ENCODE data around the gene HOXB9. TPM values are rescaled to one million over a fixed set of nuclear protein-coding genes. Genes with fewer than 3 reads are reported as not detected.

HOXB9 gene
- total RNA-seq (2014; rRNA removed; shearing (Covaris generic)) (not detected in 2 replicates), polyA plus RNA-seq (2016; fragmentation: Nextera tagmentation; extraction: Ambion mirVana) (not detected in 2 replicates)
- long read RNA-seq, result 0 reads

DNA sequence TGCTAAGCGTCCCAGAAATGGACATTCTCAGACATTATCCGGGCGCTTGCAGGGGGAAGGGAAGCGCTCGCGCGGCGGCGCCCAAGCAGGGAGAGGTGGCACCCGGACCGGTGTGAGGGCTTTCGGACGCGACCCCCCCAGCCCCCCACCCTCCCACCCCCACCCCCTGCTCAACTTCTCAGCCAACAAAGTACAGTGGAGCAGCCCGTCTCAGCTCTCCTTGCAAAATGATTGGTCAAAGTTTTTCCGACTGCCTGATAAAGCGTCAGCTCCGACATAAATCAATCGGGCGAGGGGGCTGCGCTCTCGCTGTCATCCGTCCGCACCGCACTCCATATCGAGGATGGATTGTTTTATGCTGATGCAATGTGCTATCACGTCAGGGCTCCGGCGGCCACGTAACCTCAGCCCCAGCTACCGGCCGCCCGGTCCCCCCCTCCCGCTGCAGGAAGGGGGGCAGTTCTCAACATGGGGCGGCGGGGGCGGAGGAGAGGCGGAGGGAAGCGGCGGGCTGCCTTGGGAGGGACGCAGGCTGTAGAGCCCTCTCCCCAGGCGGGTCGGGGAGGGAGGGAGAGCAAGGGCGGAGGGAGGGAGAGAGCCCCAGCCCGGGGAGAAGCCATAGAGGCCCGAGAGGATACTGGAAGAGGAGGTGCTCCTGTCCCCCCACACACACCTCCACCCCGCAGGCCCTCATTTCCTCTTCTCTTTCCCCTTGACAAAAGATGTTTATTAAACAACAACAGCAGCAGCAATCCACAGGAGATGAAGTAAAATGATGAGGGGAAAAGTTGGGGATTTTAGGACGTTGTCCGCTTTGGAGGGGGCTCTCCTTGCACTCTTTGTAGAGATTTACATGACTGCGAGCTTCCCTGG lies at the start of gene HOXB9:
HOXB9 (minus strand) TSS at position 114 of the 873 bp plus-strand sequence; CDS start at position 25, 89 bp downstream.
- H3K4me3 Mint-ChIP-seq, result peak within 1 kb of the TSS; percentile 59
- H3K4me1 ChIP-seq (ENCODE audit: insufficient read depth), result peaks cover 17% of the 10 kb centered on the region
- H3K9me2 ChIP-seq (ENCODE audit: insufficient read depth), result no peaks in the 10 kb centered on the region
- peaks cover 4% of the 10 kb centered on the region; the same call in 2 of the 3 replicates for H3K9me3 Mint-ChIP-seq
- H2AFZ ChIP-seq, result no peak within 1 kb of the TSS; the same call in 1 of the 2 replicates
- H3K36me3 ChIP-seq (ENCODE audit: insufficient read depth), result no peaks in the 10 kb centered on the region
- H3K4me1 Mint-ChIP-seq, result peaks cover 8% of the 10 kb centered on the region
- H3K27me3 ChIP-seq (ENCODE audit: insufficient read depth), result peaks cover 100% of the 10 kb centered on the region
- H4K20me1 ChIP-seq (replicated peaks; ENCODE audit: insufficient read depth), result peaks cover 61% of the 10 kb centered on the region
- TF ChIP-seq, protein P1, sequence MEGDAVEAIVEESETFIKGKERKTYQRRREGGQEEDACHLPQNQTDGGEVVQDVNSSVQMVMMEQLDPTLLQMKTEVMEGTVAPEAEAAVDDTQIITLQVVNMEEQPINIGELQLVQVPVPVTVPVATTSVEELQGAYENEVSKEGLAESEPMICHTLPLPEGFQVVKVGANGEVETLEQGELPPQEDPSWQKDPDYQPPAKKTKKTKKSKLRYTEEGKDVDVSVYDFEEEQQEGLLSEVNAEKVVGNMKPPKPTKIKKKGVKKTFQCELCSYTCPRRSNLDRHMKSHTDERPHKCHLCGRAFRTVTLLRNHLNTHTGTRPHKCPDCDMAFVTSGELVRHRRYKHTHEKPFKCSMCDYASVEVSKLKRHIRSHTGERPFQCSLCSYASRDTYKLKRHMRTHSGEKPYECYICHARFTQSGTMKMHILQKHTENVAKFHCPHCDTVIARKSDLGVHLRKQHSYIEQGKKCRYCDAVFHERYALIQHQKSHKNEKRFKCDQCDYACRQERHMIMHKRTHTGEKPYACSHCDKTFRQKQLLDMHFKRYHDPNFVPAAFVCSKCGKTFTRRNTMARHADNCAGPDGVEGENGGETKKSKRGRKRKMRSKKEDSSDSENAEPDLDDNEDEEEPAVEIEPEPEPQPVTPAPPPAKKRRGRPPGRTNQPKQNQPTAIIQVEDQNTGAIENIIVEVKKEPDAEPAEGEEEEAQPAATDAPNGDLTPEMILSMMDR (conservative IDR thresholded peaks at IDR 0.05; ENCODE audit: low read depth in 2 of 2), result no peak
- TF ChIP-seq POLR2AphosphoS5 (IDR thresholded peaks at IDR 0.05; ENCODE audit: low read depth), result peak; percentile 18; the same call in 1 of the 2 replicates
- TF ChIP-seq CREB1 (CRISPR knock-in tag; IDR thresholded peaks at IDR 0.05; ENCODE audit: low read depth), result no peak
- H3K4me3 ChIP-seq, result peak within 1 kb of the TSS; percentile 51
- DNase-seq (ENCODE audit: low spot score) (peak; percentile 73), ATAC-seq (peak; percentile 46)
- peaks cover 3% of the 10 kb centered on the region; the same call in 2 of the 3 replicates for H3K36me3 Mint-ChIP-seq (ENCODE audit: low read depth)
- H3F3A ChIP-seq (replicated peaks; ENCODE audit: low read depth), result peaks cover 41% of the 10 kb centered on the region
- peaks cover 97% of the 10 kb centered on the region for H3K27me3 Mint-ChIP-seq (ENCODE audit: insufficient read depth, low read depth, poor library complexity)
- peak within 1 kb of the TSS; percentile 80 for H3K4me2 ChIP-seq
- H3K79me2 ChIP-seq (replicated peaks; ENCODE audit: insufficient read depth), result no peaks in the 10 kb centered on the region
- H3K27ac Mint-ChIP-seq, result no peak within 1 kb of the TSS
- no peak within 1 kb of the TSS for H3K27ac ChIP-seq (ENCODE audit: low read depth)

- Mint-ChIP-seq H3K9me3 (no peaks in the 10 kb centered on the region), H3K4me1 (peaks cover 6% of the 10 kb centered on the region; the same call in 1 of the 3 replicates), H3K27ac (no peak overlapping the region), H3K27me3 (ENCODE audit: insufficient read depth, low read depth, poor library complexity) (peaks cover 32% of the 10 kb centered on the region), H3K4me3 (no peak overlapping the region), H3K36me3 (ENCODE audit: low read depth) (no peaks in the 10 kb centered on the region)
- H3K4me3 ChIP-seq, result peak overlapping the region; percentile 40; the same call in 1 of the 2 replicates
- H2AFZ ChIP-seq, result peak overlapping the region; percentile 40; the same call in 1 of the 2 replicates
- H3K79me2 ChIP-seq (replicated peaks; ENCODE audit: insufficient read depth), result no peaks in the 10 kb centered on the region
- no peak for DNase-seq (ENCODE audit: low spot score)
- H3F3A ChIP-seq (replicated peaks; ENCODE audit: low read depth), result no peaks in the 10 kb centered on the region
- H3K27me3 ChIP-seq (ENCODE audit: insufficient read depth), result peaks cover 67% of the 10 kb centered on the region
- H3K4me1 ChIP-seq (ENCODE audit: insufficient read depth), result no peaks in the 10 kb centered on the region
- H3K4me2 ChIP-seq, result peak overlapping the region; percentile 59; the same call in 1 of the 2 replicates
- no peak for ATAC-seq
- no peaks in the 10 kb centered on the region for H3K9me2 ChIP-seq (ENCODE audit: insufficient read depth)
- H3K36me3 ChIP-seq (ENCODE audit: insufficient read depth), result no peaks in the 10 kb centered on the region
- H4K20me1 ChIP-seq (replicated peaks; ENCODE audit: insufficient read depth), result no peaks in the 10 kb centered on the region
- H3K27ac ChIP-seq (ENCODE audit: low read depth), result no peak overlapping the region
- TF ChIP-seq ETS1 (IDR thresholded peaks at IDR 0.05) (no peak), ZNF331 (CRISPR knock-in tag; IDR thresholded peaks at IDR 0.05; ENCODE audit: low read depth) (no peak), POLR2AphosphoS5 (IDR thresholded peaks at IDR 0.05; ENCODE audit: low read depth) (no peak), EZH2 (IDR thresholded peaks at IDR 0.05; ENCODE audit: low read depth, unreplicated experiment) (no peak), NANOG (IDR thresholded peaks at IDR 0.05; ENCODE audit: borderline replicate concordance) (no peak), ZNF114 (CRISPR knock-in tag; IDR thresholded peaks at IDR 0.05) (no peak), STAT1 (IDR thresholded peaks at IDR 0.05; ENCODE audit: unreplicated experiment) (no peak), CREB1 (CRISPR knock-in tag; IDR thresholded peaks at IDR 0.05; ENCODE audit: low read depth) (no peak), REST (IDR thresholded peaks at IDR 0.05; ENCODE audit: unreplicated experiment) (no peak), JUNB (IDR thresholded peaks at IDR 0.05; ENCODE audit: unreplicated experiment) (no peak)
- TF ChIP-seq, protein P1 (conservative IDR thresholded peaks at IDR 0.05; ENCODE audit: low read depth in 2 of 2), result no peak
Observed at GRCh38 chr17:48672340-48672739, 46.2 kb upstream of the HOXB9 start.
